Activated CD8-positive, alpha-beta memory T cell treated with anti-CD3 and anti-CD28 coated beads, Interleukin-2, amount 10 ng/mL, durations not matched to agents 7 days and 5 days (primary cell): ENCODE measurements around the gene SNX22. TPM values are rescaled to one million over a fixed set of nuclear protein-coding genes. Genes with fewer than 3 reads are reported as not detected.

Experiments used
- ATAC-seq: fragments of 150-1000 bp; cut with Tn5 transposase; one replicate; pipeline ENCODE4 v1.10.0; 2021; ENCODE audit warnings: moderate library complexity
- CTCF ChIA-PET: fragments of 350-600 bp; sonication (Branson Sonifier 250); formaldehyde crosslinking; loops from one replicate; lab custom pipeline; 2021; ENCODE audit warnings: antibody characterized with exemption; lab: Charles Lee
- DNase-seq: peaks from one replicate; pipeline ENCODE4 v3.0.0-alpha.2; 2020
- H3K27ac Mint-ChIP-seq: one replicate; pipeline ENCODE4 v1.8.0; 2021; ENCODE audit warnings: mild to moderate bottlenecking, mixed read lengths
- H3K27me3 Mint-ChIP-seq: one replicate; pipeline ENCODE4 v1.8.0; 2021; ENCODE audit warnings: mixed read lengths
- H3K36me3 Mint-ChIP-seq: one replicate; pipeline ENCODE4 v1.8.0; 2021; ENCODE audit warnings: mild to moderate bottlenecking, mixed read lengths
- H3K4me1 Mint-ChIP-seq: one replicate; pipeline ENCODE4 v1.8.0; 2021; ENCODE audit warnings: mixed read lengths
- H3K4me3 Mint-ChIP-seq: one replicate; pipeline ENCODE4 v1.8.0; 2021; ENCODE audit warnings: mild to moderate bottlenecking, moderate library complexity, mixed read lengths
- H3K9me3 Mint-ChIP-seq: one replicate; pipeline ENCODE4 v1.8.0; 2022; ENCODE audit warnings: low read depth, mixed read lengths
- total RNA-seq, 2 experiments: library from RNA; stranded (reverse); gene quantifications; one replicate each; pipeline ENCODE4 v1.2.3, GENCODE V29; 2021

Gene SNX22
- total RNA-seq, 2 experiments from 2014 or later: 0.21 to 0.35 TPM

- H3K27ac Mint-ChIP-seq: no peak overlapping the region
- H3K4me3 Mint-ChIP-seq: no peak overlapping the region
- H3K4me1 Mint-ChIP-seq: peaks cover 6% of the 10 kb centered on the region
- no peaks in the 10 kb centered on the region for H3K9me3 Mint-ChIP-seq
- H3K36me3 Mint-ChIP-seq: peaks cover 42% of the 10 kb centered on the region
- no peaks in the 10 kb centered on the region for H3K27me3 Mint-ChIP-seq
- no peak for DNase-seq
- CTCF ChIA-PET: interaction anchor here (0.9 to 1.4 kb wide), 2 partner anchors 8 to 32 kb away, joined by 3 read pairs; no protein-coding TSS in a partner anchor
- no peak for ATAC-seq
These were observed 29.9 kb upstream of the SNX22 start for GRCh38 chr15:64121614-64122013.

DNA sequence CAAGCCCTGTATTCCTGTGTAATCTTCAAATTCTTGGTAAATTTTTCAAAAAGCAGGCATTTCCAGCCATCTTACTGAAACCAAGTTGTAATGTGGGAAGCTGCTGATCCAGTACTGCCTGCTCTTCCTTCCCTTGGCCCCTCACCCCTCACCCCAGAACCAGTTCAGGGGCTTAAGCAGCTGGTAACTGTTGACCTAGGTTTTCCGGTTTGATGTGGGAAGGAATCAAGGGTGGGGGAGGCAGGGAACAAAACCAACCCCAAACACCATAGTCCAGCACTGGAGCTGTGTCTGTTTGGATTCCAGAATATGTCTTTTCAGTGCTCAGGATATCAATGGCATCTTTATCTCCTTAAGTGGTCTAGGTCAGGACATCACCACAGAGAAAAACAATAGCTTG, 29.1 kb upstream of the SNX22 start:
- Mint-ChIP-seq H3K9me3 (no peaks in the 10 kb centered on the region), H3K4me1 (peaks cover 6% of the 10 kb centered on the region), H3K27ac (no peak overlapping the region), H3K36me3 (peaks cover 46% of the 10 kb centered on the region), H3K4me3 (no peak overlapping the region), H3K27me3 (no peaks in the 10 kb centered on the region)
- DNase-seq (no peak), ATAC-seq (no peak)
- CTCF ChIA-PET: interaction anchor here (0.6 to 1.4 kb wide), 4 partner anchors 7 to 647 kb away, joined by 3 to 4 read pairs (median 3); no protein-coding TSS in a partner anchor

DNA sequence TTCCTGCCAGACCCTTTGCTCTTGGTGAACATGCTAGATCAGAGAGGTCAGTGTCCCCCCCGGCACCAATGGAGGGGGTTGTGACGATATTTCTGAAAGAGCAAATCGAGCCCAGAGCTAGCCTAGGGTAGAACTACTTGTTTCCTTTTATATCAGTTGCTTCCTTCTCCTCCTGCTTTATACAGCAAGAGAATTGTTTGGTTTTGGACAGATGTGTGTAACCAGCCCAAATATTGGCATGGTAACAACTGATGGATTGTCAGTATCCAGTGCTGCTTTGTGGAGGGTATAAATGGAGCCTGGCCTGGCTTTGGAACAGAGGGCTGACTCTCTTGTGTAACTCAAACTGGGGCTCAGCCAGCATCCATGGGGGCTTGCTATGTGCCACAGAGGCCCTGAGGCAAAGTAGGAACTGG, 28.6 kb upstream of the SNX22 start:
- DNase-seq: no peak
- peaks cover 3% of the 10 kb centered on the region for H3K4me1 Mint-ChIP-seq
- no peaks in the 10 kb centered on the region for H3K27me3 Mint-ChIP-seq
- H3K36me3 Mint-ChIP-seq: peaks cover 48% of the 10 kb centered on the region
- H3K9me3 Mint-ChIP-seq: no peaks in the 10 kb centered on the region
- H3K4me3 Mint-ChIP-seq: no peak overlapping the region
- no peak for ATAC-seq
- CTCF ChIA-PET: interaction anchor here (0.7 to 1.4 kb wide), 2 partner anchors 31 to 1412 kb away, joined by 3 read pairs; no protein-coding TSS in a partner anchor
- no peak overlapping the region for H3K27ac Mint-ChIP-seq

DNA sequence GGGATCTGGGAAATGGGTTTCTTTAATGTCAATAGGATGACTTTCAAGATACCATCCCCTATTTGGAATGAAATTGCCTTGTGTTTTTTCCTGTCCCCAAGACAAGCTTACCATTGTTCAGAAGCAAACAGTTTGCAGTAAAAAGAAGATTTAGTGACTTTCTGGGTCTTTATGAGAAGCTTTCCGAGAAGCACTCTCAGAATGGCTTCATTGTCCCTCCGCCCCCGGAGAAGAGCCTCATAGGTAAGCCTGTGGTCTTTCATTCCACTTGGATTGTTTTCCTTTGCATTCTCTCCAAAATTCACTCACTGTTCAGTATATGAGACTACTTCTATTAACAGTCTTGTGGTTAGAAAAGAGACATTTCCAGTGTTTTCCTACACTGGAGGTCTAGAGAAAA, 25.6 kb upstream of the SNX22 start:
- H3K27me3 Mint-ChIP-seq: no peaks in the 10 kb centered on the region
- no peak overlapping the region for H3K27ac Mint-ChIP-seq
- H3K36me3 Mint-ChIP-seq: peaks cover 46% of the 10 kb centered on the region
- H3K9me3 Mint-ChIP-seq: no peaks in the 10 kb centered on the region
- DNase-seq (no peak), ATAC-seq (no peak)
- H3K4me3 Mint-ChIP-seq: no peak overlapping the region
- peaks cover 2% of the 10 kb centered on the region for H3K4me1 Mint-ChIP-seq
- CTCF ChIA-PET: interaction anchor here (1.4 kb wide), 1 partner anchor 19 kb away, joined by 4 read pairs; no protein-coding TSS in a partner anchor

DNA sequence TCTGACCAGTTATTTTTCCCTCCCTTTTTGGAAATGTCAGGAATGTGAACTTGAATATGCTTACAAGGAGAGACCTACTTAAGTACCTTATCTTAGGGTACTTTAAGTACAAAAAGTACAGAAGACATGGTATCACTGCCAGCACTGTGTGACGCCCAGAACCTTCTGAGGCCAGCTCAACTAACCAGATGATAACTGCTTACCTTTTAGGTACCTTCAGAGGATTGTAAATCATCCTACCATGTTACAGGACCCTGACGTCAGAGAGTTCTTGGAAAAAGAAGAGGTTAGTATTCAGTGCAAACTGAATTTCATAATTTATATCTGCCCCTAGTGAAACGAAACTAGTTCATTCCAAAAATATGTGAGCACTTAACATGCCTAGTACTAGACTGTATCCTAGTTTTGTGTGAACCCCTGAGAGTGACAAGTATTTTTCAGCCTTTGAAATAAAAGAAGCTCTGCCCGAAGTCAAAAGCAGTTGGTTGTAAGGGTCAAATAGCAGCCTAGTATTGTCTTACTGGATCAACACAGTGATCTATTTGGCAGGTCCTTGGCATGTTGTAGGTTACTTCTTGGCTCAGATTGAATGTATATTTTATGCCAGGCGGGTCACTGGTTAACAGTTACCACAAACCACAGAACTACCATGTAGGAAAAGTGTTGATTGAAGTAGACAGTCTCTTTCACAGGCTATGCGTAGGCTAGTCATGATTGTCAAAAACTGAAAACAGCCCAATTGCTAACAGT, 23.8 kb upstream of the SNX22 start:
- Mint-ChIP-seq H3K27ac (no peak overlapping the region), H3K4me1 (peaks cover 2% of the 10 kb centered on the region), H3K27me3 (no peaks in the 10 kb centered on the region), H3K9me3 (no peaks in the 10 kb centered on the region), H3K36me3 (peaks cover 51% of the 10 kb centered on the region), H3K4me3 (no peak overlapping the region)
- no peak for DNase-seq
- ATAC-seq: no peak
- CTCF ChIA-PET: interaction anchor here (1.4 kb wide), 1 partner anchor 10 kb away, joined by 4 read pairs; no protein-coding TSS in a partner anchor

DNA sequence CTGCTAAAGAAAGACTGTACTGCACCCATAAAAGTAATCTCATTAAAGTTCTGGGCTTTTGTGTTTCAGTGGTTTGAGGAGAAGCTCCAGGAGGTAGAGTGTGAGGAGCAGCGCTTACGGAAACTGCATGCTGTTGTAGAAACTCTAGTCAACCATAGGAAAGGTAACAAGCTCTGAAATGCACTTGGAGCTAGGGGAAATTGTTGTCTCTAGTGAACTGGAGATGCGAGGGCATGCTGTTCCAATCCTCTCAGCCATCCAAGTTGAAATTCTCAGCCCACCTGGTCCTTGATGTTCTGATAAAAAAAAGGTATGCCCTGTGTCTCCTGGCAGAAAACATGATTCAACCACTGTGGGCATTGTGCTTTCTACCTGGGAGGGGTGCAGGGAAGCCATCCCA, 21.4 kb upstream of the SNX22 start:
- peaks cover 44% of the 10 kb centered on the region for H3K36me3 Mint-ChIP-seq
- no peaks in the 10 kb centered on the region for H3K9me3 Mint-ChIP-seq
- CTCF ChIA-PET: interaction anchor here (1.1 to 3.1 kb wide), 3 partner anchors 8 to 23 kb away, joined by 3 to 13 read pairs (median 3); no protein-coding TSS in a partner anchor

GRCh38 chr15:64131547-64131946, 20.0 kb upstream of the SNX22 start:
- CTCF ChIA-PET: interaction anchor here (1.7 to 3.1 kb wide), 2 partner anchors 15 to 22 kb away, joined by 3 to 13 read pairs; no protein-coding TSS in a partner anchor
- peaks cover 46% of the 10 kb centered on the region for H3K36me3 Mint-ChIP-seq

More for the DNA sequence above, 21.4 kb upstream of the SNX22 start:
- no peak for DNase-seq
- peaks cover 2% of the 10 kb centered on the region for H3K4me1 Mint-ChIP-seq
- no peak overlapping the region for H3K27ac Mint-ChIP-seq
- no peak overlapping the region for H3K4me3 Mint-ChIP-seq
- no peak for ATAC-seq
- no peaks in the 10 kb centered on the region for H3K27me3 Mint-ChIP-seq

GRCh38 chr15:64132217-64132616, 19.3 kb upstream of the SNX22 start:
- DNase-seq (no peak), ATAC-seq (no peak)

More at GRCh38 chr15:64131547-64131946, 20.0 kb upstream of the SNX22 start:
- ATAC-seq (no peak), DNase-seq (no peak)
- Mint-ChIP-seq H3K27me3 (no peaks in the 10 kb centered on the region), H3K4me1 (peaks cover 2% of the 10 kb centered on the region), H3K27ac (no peak overlapping the region), H3K9me3 (no peaks in the 10 kb centered on the region), H3K4me3 (no peak overlapping the region)

DNA sequence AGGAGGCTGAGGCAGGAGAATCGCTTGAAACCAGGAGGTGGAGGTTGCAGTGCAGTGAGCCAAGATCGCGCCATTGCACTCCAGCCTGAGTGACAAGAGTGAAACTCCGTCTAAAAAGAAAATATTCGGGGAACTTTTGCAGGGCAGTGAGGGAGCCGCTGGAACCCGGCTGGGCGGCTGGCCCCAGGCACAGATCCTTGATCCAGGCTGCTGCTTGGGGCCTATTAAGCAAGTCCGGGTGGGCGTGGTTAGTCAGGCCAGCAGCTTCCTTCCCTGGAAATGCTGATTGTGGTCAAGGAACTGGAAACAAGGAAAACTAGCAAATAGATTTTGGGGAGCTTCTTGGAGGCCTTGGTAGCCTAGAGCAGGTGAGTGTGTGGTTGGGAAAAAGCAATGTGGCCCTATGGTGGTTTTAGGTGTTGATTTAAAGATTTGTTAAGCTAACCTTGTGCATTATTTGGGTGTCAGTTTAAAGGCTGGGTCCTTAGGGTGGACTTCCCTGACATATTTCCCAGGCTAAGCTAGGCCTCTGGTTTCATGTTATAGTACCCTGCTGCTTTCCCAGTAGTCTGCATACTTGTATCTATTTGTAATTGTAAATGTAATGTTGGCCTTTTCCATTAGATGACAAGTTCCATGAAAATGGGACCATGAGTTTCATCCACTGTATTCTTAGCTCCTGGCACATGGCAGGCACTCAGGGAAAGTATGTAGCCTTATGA, 17.7 kb upstream of the SNX22 start:
- no peaks in the 10 kb centered on the region for H3K27me3 Mint-ChIP-seq
- ATAC-seq (no peak), DNase-seq (no peak)
- H3K36me3 Mint-ChIP-seq: peaks cover 33% of the 10 kb centered on the region
- no peaks in the 10 kb centered on the region for H3K9me3 Mint-ChIP-seq
- H3K4me1 Mint-ChIP-seq: no peaks in the 10 kb centered on the region
- no peak overlapping the region for H3K27ac Mint-ChIP-seq
- no peak overlapping the region for H3K4me3 Mint-ChIP-seq
- CTCF ChIA-PET: interaction anchor here (1.0 to 1.3 kb wide), 2 partner anchors 11 to 19 kb away, joined by 3 read pairs; no protein-coding TSS in a partner anchor

More at GRCh38 chr15:64132217-64132616, 19.3 kb upstream of the SNX22 start:
- Mint-ChIP-seq H3K27ac (no peak overlapping the region), H3K36me3 (peaks cover 43% of the 10 kb centered on the region), H3K27me3 (no peaks in the 10 kb centered on the region), H3K4me3 (no peak overlapping the region), H3K9me3 (no peaks in the 10 kb centered on the region), H3K4me1 (peaks cover 2% of the 10 kb centered on the region)
- CTCF ChIA-PET: interaction anchor here (1.7 to 3.1 kb wide), 2 partner anchors 14 to 21 kb away, joined by 3 to 13 read pairs; no protein-coding TSS in a partner anchor

- Mint-ChIP-seq H3K27ac (no peak overlapping the region), H3K4me3 (no peak overlapping the region), H3K9me3 (no peaks in the 10 kb centered on the region), H3K36me3 (peaks cover 30% of the 10 kb centered on the region), H3K27me3 (no peaks in the 10 kb centered on the region), H3K4me1 (no peaks in the 10 kb centered on the region)
- ATAC-seq (no peak), DNase-seq (no peak)
- CTCF ChIA-PET: interaction anchor here (1.0 to 1.3 kb wide), 2 partner anchors 10 to 18 kb away, joined by 3 read pairs; no protein-coding TSS in a partner anchor
These were observed 17.1 kb upstream of the SNX22 start for GRCh38 chr15:64134345-64134829.

DNA sequence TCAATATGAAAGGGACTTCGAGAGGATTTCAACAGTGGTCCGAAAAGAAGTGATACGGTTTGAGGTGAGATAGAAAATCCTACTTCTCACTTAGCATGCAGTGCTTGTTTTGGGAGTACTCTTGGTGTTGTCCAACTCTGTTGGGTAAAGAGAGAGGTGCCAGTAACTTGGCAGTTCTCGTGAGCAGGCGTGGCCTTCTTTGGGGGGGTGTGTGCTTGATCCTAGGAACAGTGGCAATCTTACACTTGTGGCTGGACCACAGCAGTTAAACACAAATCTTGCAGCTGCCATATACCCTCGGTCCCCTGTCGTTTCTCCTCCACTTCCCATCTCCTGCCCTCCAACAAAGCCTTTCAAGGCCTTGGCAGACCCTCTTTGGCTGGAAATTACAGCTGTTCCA, 15.2 kb upstream of the SNX22 start:
- no peak overlapping the region for H3K4me3 Mint-ChIP-seq
- H3K36me3 Mint-ChIP-seq: peaks cover 22% of the 10 kb centered on the region
- no peaks in the 10 kb centered on the region for H3K27me3 Mint-ChIP-seq
- H3K4me1 Mint-ChIP-seq: no peaks in the 10 kb centered on the region
- DNase-seq (no peak), ATAC-seq (no peak)
- CTCF ChIA-PET: no interaction called here
- H3K9me3 Mint-ChIP-seq: no peaks in the 10 kb centered on the region
- no peak overlapping the region for H3K27ac Mint-ChIP-seq

GRCh38 chr15:64137226-64137833, 14.2 kb upstream of the SNX22 start:
- H3K4me3 Mint-ChIP-seq: no peak overlapping the region
- no peak overlapping the region for H3K27ac Mint-ChIP-seq
- H3K4me1 Mint-ChIP-seq: no peaks in the 10 kb centered on the region
- H3K36me3 Mint-ChIP-seq: peaks cover 16% of the 10 kb centered on the region
- H3K27me3 Mint-ChIP-seq: no peaks in the 10 kb centered on the region
- ATAC-seq: peak; percentile 20
- H3K9me3 Mint-ChIP-seq: no peaks in the 10 kb centered on the region
- no peak for DNase-seq
- CTCF ChIA-PET: no interaction called here
